K562 (cell line): ENCODE results near the gene BAD.

Source experiments
- CTBP1 ChIP-seq: fragments of 450-650 bp; IDR thresholded peaks from 2 replicates; pipeline ENCODE4 v1.6.1; 2016; ENCODE audit warnings: borderline replicate concordance
- MTA3 ChIP-seq: fragments of 450-650 bp; formaldehyde crosslinking; IDR thresholded peaks from 2 replicates; pipeline ENCODE4 v1.6.1; 2017; ENCODE audit warnings: mild to moderate bottlenecking, borderline replicate concordance
- NCOA2 ChIP-seq, 2 experiments: fragments of 450-650 bp; IDR thresholded peaks; 2 replicates each; pipeline ENCODE4 v1.6.1; 2018; ENCODE audit warnings: mild to moderate bottlenecking in 2 of 2, moderate library complexity in 1 of 2; ENCODE audit not compliant: partially characterized antibody in 2 of 2
- POLR2A ChIP-seq: fragments of 450-650 bp; conservative IDR thresholded peaks from 2 replicates; pipeline ENCODE4 v1.6.1; 2016
- REST ChIP-seq, 2 experiments: fragments of 450-650 bp; formaldehyde crosslinking in 1 of 2; IDR thresholded peaks; 2 replicates each; pipeline versions ENCODE4 v1.4.0 to v1.6.1; 2014 to 2020; ENCODE audit warnings: mild to moderate bottlenecking in 2 of 2, borderline replicate concordance in 1 of 2, low read depth in 1 of 2
- ZNF143 ChIP-seq: sonication (generic); formaldehyde crosslinking; IDR thresholded peaks from 2 replicates; pipeline ENCODE4 v1.9.0; 2022; ENCODE audit warnings: mild to moderate bottlenecking, missing genetic modification reagents
- TF ChIP-seq, protein P1 (sequence below), 3 experiments: IDR thresholded peaks in 2 of 3; conservative IDR thresholded peaks in 1 of 3; 2 replicates each; pipeline ENCODE4 v1.5.1; 2011 to 2012; ENCODE audit warnings: low read length in 3 of 3, mild to moderate bottlenecking in 3 of 3, control low read depth in 2 of 3, improper control_type of control experiment in 1 of 3, inconsistent platforms in 1 of 3, low read depth in 1 of 3, mixed read lengths in 1 of 3, moderate library complexity in 1 of 3; ENCODE audit not compliant: insufficient read depth in 2 of 3

GRCh38 chr11:64276653-64277431 is 7.6 kb downstream of the BAD start:
- TF ChIP-seq NCOA2 (IDR thresholded peaks at IDR 0.05; ENCODE audit: partially characterized antibody in 2 of 2): no peak
- no peak for TF ChIP-seq ZNF143 (CRISPR knock-in tag)
- no peak for TF ChIP-seq POLR2A
- TF ChIP-seq MTA3: no peak
- TF ChIP-seq, protein P1, sequence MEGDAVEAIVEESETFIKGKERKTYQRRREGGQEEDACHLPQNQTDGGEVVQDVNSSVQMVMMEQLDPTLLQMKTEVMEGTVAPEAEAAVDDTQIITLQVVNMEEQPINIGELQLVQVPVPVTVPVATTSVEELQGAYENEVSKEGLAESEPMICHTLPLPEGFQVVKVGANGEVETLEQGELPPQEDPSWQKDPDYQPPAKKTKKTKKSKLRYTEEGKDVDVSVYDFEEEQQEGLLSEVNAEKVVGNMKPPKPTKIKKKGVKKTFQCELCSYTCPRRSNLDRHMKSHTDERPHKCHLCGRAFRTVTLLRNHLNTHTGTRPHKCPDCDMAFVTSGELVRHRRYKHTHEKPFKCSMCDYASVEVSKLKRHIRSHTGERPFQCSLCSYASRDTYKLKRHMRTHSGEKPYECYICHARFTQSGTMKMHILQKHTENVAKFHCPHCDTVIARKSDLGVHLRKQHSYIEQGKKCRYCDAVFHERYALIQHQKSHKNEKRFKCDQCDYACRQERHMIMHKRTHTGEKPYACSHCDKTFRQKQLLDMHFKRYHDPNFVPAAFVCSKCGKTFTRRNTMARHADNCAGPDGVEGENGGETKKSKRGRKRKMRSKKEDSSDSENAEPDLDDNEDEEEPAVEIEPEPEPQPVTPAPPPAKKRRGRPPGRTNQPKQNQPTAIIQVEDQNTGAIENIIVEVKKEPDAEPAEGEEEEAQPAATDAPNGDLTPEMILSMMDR (IDR thresholded peaks at IDR 0.05 in 2 of 3, conservative IDR thresholded peaks at IDR 0.05 in 1 of 3; ENCODE audit: insufficient read depth in 2 of 3, low read depth in 1 of 3, low read length in 3 of 3): no peak
- no peak for TF ChIP-seq REST (IDR thresholded peaks at IDR 0.05; ENCODE audit: borderline replicate concordance)
- TF ChIP-seq REST (CRISPR knock-in tag; IDR thresholded peaks at IDR 0.05; ENCODE audit: low read depth): no peak
- no peak for TF ChIP-seq CTBP1
